Right lobe of liver (tissue), 6 donors: ENCODE results near the gene AXIN2. TPM values are rescaled to one million over a fixed set of nuclear protein-coding genes. Genes with fewer than 3 reads are reported as not detected.

Experiments used
- ATAC-seq, 4 donors: fragments of 200-7000 bp; cut with Tn5 transposase; one replicate each; pipeline ENCODE4 v1.9.1; 2020; ENCODE audit warnings: mild to moderate bottlenecking in 4 of 4, moderate library complexity in 4 of 4
- DNase-seq, 3 donors: peaks; one replicate each; pipeline ENCODE4 v3.0.0-alpha.2; 2020
- H3K27ac ChIP-seq, 3 donors: fragments of 200-600 bp; one replicate each; pipeline ENCODE4 v1.8.0; 2022
- H3K27me3 ChIP-seq, 2 donors: fragments of 200-600 bp; one replicate each; pipeline ENCODE4 v1.8.0; 2022
- H3K36me3 ChIP-seq, 4 donors: fragments of 200-600 bp; sonication (generic) in 1 of 4; one replicate each; pipeline versions ENCODE4 v1.5.1 to v1.8.0; 2017 to 2022; ENCODE audit warnings: control low read depth in 1 of 4
- H3K4me1 ChIP-seq, 4 donors: fragments of 200-600 bp; sonication (generic) in 1 of 4; one replicate each; pipeline versions ENCODE4 v1.5.1 to v1.8.0; 2017 to 2022; ENCODE audit warnings: control low read depth in 1 of 4
- H3K4me3 ChIP-seq, 3 donors: fragments of 200-600 bp; one replicate each; pipeline ENCODE4 v1.8.0; 2022
- H3K9me3 ChIP-seq, 4 donors: fragments of 200-600 bp; sonication (generic) in 1 of 4; one replicate each; pipeline versions ENCODE4 v1.5.1 to v1.8.0; 2017 to 2022; ENCODE audit warnings: control low read depth in 1 of 4
- POLR2A ChIP-seq: fragments of 450-650 bp; IDR thresholded peaks from one replicate; pipeline ENCODE4 v1.6.1; 2017; ENCODE audit warnings: antibody characterized with exemption, mild to moderate bottlenecking
- WGBS: methylation state at CpG from one replicate; pipeline ENCODE4 v1.1.6; 2018; ENCODE audit warnings: low coverage, low lambda C conversion rate; ENCODE audit not compliant: insufficient coverage; ENCODE audit errors: missing lambda C conversion rate; 5-methylcytosine and 5-hydroxymethylcytosine counted together
- intact Hi-C, 2 donors: fragments of 100-400 bp; cut with DNase I; formaldehyde crosslinking; loops; one replicate each; pipeline versions ENCODE4 v1.11.2 to v1.14.1; 2022
- total RNA-seq, 6 experiments: library from RNA; depleted of rRNA in 2 of 6; stranded (reverse); fragments of >200 nt in 2 of 6; fragmentation: NEBNext Ultra II Directional in 3 of 6; extraction: Animal tissue kit (Norgen Biotek cat#: 25700) in 3 of 6; gene quantifications; one replicate each; pipeline versions ENCODE4 v1.1.0 to v1.2.4, GENCODE V29; 2016 to 2023
- TF ChIP-seq, protein P1 (sequence below), 4 donors: fragments of 200-600 bp in 3 of 4; fragments of 450-650 bp in 1 of 4; IDR thresholded peaks; one replicate each; pipeline versions ENCODE4 v1.5.1 to v1.8.0; 2016 to 2022; ENCODE audit warnings: antibody characterized with exemption in 4 of 4, mild to moderate bottlenecking in 2 of 4
- donor health status: DM: no; HTN: yes; CAD: no.
- donor health status: DM: no; HTN: no; CAD: no.
- donor health status: DM: no; HTN: no; CAD: no.
- donor health status: DM: no; HTN: yes; CAD: no.
- donor health status: DM: no; HTN: yes; CAD: no.

Gene AXIN2
- total RNA-seq, 6 experiments from 2014 or later: 1.0 to 2.4 (median 2.0) TPM

DNA sequence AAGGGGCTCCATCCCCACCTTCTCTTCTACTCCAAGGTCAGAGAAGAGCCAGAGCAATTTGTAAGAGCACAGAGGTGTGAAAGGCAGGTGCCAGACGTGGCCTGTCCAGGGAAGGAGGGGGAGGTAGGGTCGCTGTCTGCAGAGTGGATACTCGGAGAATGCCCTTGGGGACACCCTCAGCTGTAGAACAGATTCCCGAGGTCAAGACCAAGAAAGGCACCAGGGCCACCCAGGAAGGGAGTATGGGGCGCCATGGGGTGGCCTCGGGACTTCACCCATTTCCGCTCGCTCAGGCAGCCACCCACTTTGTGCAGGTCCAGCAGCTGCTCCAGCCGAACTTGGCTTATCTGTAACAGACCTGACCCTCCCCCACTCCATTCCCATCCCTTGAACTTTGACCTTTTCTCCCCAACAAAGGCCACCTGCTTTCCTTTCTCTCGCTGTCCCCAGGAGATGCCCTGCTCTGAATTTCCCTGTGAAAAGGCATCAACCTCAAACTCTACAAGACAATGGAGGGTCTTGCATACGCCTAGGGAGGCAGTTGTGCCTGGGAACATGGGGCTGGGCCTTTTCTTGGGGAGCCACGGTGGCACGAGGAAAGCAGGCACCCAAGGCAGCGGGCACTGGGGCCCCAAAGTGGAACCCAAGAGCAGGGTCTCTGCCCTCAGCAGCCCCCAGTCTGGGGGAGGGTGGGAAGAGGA lies 11.3 kb upstream of the AXIN2 start:
- no peak overlapping the region for H3K4me3 ChIP-seq
- intact Hi-C loops: no loop called here
- H3K27me3 ChIP-seq: no peaks in the 10 kb centered on the region
- no peaks in the 10 kb centered on the region for H3K36me3 ChIP-seq
- ATAC-seq (no peak), DNase-seq (no peak)
- no peaks in the 10 kb centered on the region for H3K9me3 ChIP-seq
- TF ChIP-seq POLR2A: no peak
- TF ChIP-seq, protein P1, sequence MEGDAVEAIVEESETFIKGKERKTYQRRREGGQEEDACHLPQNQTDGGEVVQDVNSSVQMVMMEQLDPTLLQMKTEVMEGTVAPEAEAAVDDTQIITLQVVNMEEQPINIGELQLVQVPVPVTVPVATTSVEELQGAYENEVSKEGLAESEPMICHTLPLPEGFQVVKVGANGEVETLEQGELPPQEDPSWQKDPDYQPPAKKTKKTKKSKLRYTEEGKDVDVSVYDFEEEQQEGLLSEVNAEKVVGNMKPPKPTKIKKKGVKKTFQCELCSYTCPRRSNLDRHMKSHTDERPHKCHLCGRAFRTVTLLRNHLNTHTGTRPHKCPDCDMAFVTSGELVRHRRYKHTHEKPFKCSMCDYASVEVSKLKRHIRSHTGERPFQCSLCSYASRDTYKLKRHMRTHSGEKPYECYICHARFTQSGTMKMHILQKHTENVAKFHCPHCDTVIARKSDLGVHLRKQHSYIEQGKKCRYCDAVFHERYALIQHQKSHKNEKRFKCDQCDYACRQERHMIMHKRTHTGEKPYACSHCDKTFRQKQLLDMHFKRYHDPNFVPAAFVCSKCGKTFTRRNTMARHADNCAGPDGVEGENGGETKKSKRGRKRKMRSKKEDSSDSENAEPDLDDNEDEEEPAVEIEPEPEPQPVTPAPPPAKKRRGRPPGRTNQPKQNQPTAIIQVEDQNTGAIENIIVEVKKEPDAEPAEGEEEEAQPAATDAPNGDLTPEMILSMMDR (IDR thresholded peaks at IDR 0.05): no peak
- no peak overlapping the region for H3K27ac ChIP-seq
- H3K4me1 ChIP-seq: no peaks in the 10 kb centered on the region
- 52% methylated on average over 8 of the region's 14 CpGs for WGBS

DNA sequence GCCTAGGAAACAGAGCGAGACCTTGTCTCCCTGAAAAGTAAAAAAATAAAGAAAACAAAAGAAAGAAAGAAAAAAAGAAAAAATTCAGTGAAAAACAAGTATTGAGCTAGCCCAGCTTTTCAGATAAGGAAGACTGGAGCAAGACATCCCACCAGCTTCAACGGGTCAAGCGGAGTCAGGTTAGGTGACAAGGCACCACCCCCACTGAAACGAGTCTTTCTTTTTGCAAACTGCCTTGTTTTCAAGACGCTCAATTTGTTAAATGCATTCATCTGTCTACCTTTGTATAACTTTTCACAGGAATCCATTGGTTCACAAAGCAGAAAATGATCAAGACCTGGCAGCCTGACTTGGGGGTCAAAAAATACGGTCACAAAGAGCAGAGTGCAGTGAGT lies 10.7 kb upstream of the AXIN2 start:
- Histone ChIP-seq H3K36me3 (no peaks in the 10 kb centered on the region), H3K9me3 (no peaks in the 10 kb centered on the region), H3K4me3 (no peak overlapping the region), H3K27me3 (no peaks in the 10 kb centered on the region), H3K4me1 (no peaks in the 10 kb centered on the region), H3K27ac (no peak overlapping the region)
- intact Hi-C loops: no loop called here
- no peak for DNase-seq
- WGBS: 48% methylated on average over 5 of the region's 6 CpGs
- TF ChIP-seq POLR2A: no peak
- TF ChIP-seq, protein P1 (IDR thresholded peaks at IDR 0.05): no peak
- ATAC-seq: no peak

DNA sequence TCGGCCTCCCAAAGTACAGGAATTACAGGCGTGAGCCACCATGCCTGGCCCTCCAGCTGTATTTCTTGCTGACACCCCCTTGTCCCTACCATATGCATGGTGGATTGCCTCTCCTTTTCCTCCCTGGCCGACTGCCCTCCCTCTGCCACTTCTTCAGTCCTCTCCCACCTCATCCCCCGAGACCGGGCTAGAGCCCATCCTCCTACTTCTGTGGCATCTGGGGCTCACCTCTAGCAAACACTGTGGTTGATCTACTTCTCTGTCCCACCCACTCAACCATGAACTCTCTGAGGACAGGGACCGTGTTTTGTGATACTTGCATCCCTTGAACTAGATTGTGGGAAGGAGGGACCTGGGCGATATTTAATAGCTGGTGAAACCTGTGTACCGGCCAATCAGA lies 7.5 kb upstream of the AXIN2 start:
- Histone ChIP-seq H3K27ac (no peak overlapping the region), H3K27me3 (no peaks in the 10 kb centered on the region), H3K9me3 (no peaks in the 10 kb centered on the region), H3K4me3 (no peak overlapping the region), H3K36me3 (no peaks in the 10 kb centered on the region), H3K4me1 (no peaks in the 10 kb centered on the region)
- ATAC-seq (no peak), DNase-seq (no peak)
- intact Hi-C loops: no loop called here
- WGBS: 91% methylated on average over 5 of the region's 8 CpGs
- TF ChIP-seq POLR2A: no peak
- TF ChIP-seq, protein P1 (IDR thresholded peaks at IDR 0.05): no peak

DNA sequence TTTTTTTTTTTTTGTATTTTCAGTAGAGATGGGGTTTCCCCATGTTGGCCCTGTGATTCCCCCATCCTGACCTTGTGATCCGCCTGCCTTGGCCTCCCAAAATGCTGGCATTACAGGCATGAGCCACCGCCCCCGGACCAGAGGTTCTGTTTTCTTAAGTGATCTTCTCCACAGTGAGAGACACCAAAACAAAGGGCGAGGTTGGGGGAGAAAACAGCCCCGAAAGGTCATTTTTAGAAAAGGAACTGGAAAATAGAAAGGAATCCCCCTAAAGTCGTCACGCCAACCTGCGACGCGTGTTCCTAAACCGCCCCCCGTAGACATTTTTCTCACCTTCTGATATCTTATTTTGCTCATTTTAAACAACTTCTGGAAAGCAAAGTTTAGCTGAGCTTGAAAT lies 6.1 kb upstream of the AXIN2 start:
- WGBS: 84% methylated on average over 12 of the region's 12 CpGs
- H3K4me3 ChIP-seq: no peak overlapping the region
- DNase-seq: no peak

More for the DNA sequence above, 6.1 kb upstream of the AXIN2 start:
- TF ChIP-seq POLR2A: no peak
- TF ChIP-seq, protein P1 (IDR thresholded peaks at IDR 0.05): no peak
- no peak for ATAC-seq
- H3K4me1 ChIP-seq: no peaks in the 10 kb centered on the region
- no peaks in the 10 kb centered on the region for H3K27me3 ChIP-seq
- no peaks in the 10 kb centered on the region for H3K9me3 ChIP-seq
- intact Hi-C loops: no loop called here
- no peak overlapping the region for H3K27ac ChIP-seq
- no peaks in the 10 kb centered on the region for H3K36me3 ChIP-seq
